ENCODE measurements around the gene TOR1AIP2. TPM values are rescaled to one million over a fixed set of nuclear protein-coding genes. Genes with fewer than 3 reads are reported as not detected.

TOR1AIP2 gene
- polyA plus RNA-seq, 2 of the 4 experiments (the other 2 are of a cell fraction) = 17.1 to 35.0 TPM

DNA sequence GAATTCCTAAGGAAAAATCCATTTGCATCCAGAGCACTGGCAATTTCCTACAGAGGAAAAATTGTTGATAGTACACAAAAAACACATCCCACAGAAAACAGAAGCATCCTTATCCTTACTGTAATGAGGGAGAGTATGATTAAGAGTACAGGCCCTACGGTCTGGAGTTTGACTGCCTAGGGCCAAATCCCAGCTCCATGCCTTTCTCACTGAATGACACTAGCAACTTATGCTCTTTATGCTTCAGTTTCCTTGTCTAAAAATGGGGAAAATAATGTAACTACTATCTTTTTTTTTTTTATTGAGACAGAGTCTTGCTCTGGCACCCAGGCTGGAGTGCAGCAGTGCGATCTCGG, 49.2 kb upstream of the TOR1AIP2 start:
- Histone ChIP-seq H3K27ac (no peak overlapping the region), H3K4me2 (no peak overlapping the region), H3K4me3 (no peak overlapping the region), H3K4me1 (peaks cover 5% of the 10 kb centered on the region; the same call in 1 of the 3 replicates), H3K9me3 (no peaks in the 10 kb centered on the region)
- 95% methylated on average over 3 of the region's 3 CpGs for WGBS (ENCODE audit: missing lambda C conversion rate)
- FAIRE-seq = no peak
- ChIA-PET CTCF (interaction anchor here (0.6 to 1.1 kb wide), 4 partner anchors 9 to 241 kb away, joined by 3 to 4 read pairs (median 3); no protein-coding TSS in a partner anchor), POLR2A (no interaction called here)
- DNase-seq (ENCODE audit: low read depth in 1 of 2, low spot score in 1 of 2) = no peak
- no peak for TF ChIP-seq PHF8 (IDR thresholded peaks at IDR 0.05; ENCODE audit: borderline replicate concordance, low read depth)
- no peak for TF ChIP-seq POLR2A (IDR thresholded peaks at IDR 0.05; ENCODE audit: low read length)
- no peak for TF ChIP-seq PBX3 (IDR thresholded peaks at IDR 0.05)
- TF ChIP-seq HOXA7 (CRISPR knock-in tag; IDR thresholded peaks at IDR 0.05) = no peak
- TF ChIP-seq HOXB5 (CRISPR knock-in tag; IDR thresholded peaks at IDR 0.05) = no peak
- TF ChIP-seq NR3C1 (IDR thresholded peaks at IDR 0.05) = no peak
- no peak for TF ChIP-seq ZNF302 (CRISPR knock-in tag; IDR thresholded peaks at IDR 0.05)
- no peak for TF ChIP-seq ZSCAN20 (CRISPR knock-in tag; IDR thresholded peaks at IDR 0.05)
- TF ChIP-seq TP53 (CRISPR knock-in tag; IDR thresholded peaks at IDR 0.05) = no peak
- TF ChIP-seq NPAS2 (CRISPR knock-in tag; IDR thresholded peaks at IDR 0.05; ENCODE audit: borderline replicate concordance) = no peak
- TF ChIP-seq BHLHE40 (IDR thresholded peaks at IDR 0.05; ENCODE audit: low read depth, low read length) = no peak
- TF ChIP-seq TFCP2L1 (CRISPR knock-in tag; IDR thresholded peaks at IDR 0.05) = no peak
- TF ChIP-seq CBX2 (IDR thresholded peaks at IDR 0.05; ENCODE audit: borderline replicate concordance, low read depth) = no peak
- no peak for TF ChIP-seq HEYL (CRISPR knock-in tag; IDR thresholded peaks at IDR 0.05)
- TF ChIP-seq SREBF2 (IDR thresholded peaks at IDR 0.05) = no peak
- no peak for TF ChIP-seq CHD4 (IDR thresholded peaks at IDR 0.05; ENCODE audit: borderline replicate concordance)
- no peak for TF ChIP-seq ZC3H11A (IDR thresholded peaks at IDR 0.05)
- ATAC-seq = no peak

DNA sequence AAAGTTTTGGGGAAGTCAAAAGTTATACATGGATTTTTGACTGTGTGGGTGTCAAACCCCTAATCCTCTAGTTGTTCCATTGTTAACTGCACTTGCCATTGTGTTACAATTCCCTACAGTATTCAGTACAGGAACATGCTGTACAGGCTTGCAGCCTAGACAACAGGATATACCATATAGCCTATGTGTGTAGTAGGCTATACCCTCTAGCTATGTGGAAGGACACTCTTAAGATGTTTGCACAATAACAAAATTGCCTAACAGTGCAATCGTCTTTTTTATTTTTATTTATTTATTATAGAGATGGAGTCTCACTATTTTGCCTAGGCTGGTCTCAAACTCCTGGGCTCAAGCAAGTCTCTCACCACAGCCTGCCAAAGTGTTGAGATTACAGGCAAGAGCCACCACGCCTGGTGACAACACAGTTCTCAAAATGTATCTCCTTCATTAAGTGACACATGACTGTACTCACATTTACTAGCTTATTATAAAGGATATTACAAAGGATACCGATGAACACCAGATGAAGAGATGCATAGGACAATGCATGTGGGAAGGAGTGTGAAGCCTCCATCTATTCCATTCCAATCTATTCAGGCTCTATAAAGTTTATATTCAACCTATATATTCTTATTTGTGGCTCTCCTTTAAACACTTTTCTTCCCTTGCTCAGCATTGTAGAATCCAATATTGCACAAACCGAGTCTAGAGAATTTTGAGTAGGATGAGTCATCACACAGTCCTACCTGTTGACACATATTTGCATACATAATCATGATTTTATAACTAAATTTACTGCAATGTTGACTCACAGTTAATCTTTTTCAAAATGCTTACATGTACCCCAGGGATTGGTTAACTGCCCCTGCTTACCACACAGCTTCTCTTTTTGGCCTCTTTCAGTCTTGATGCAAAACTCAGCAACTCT, 48.6 kb upstream of the TOR1AIP2 start:
- CTCF ChIA-PET = interaction anchor here (0.6 to 1.2 kb wide), 5 partner anchors 9 to 242 kb away, joined by 3 read pairs; no protein-coding TSS in a partner anchor
- POLR2A ChIA-PET = no interaction called here
- FAIRE-seq (no peak), ATAC-seq (no peak), DNase-seq (ENCODE audit: low read depth in 1 of 2, low spot score in 1 of 2) (peak in 1 of 2 experiments; percentile 6)
- Histone ChIP-seq H3K4me1 (peaks cover 5% of the 10 kb centered on the region; the same call in 1 of the 3 replicates), H3K4me2 (no peak overlapping the region), H3K4me3 (no peak overlapping the region), H3K9me3 (no peaks in the 10 kb centered on the region), H3K27ac (no peak overlapping the region)
- TF ChIP-seq RFX5 (IDR thresholded peaks at IDR 0.05) (no peak), FOSL2 (IDR thresholded peaks at IDR 0.05) (no peak), FOSL2 (CRISPR knock-in tag; IDR thresholded peaks at IDR 0.05) (peak; percentile 85), KDM5A (IDR thresholded peaks at IDR 0.05) (no peak), RARB (CRISPR knock-in tag; IDR thresholded peaks at IDR 0.05) (no peak), NPAS2 (CRISPR knock-in tag; IDR thresholded peaks at IDR 0.05; ENCODE audit: borderline replicate concordance) (no peak)
- TF ChIP-seq, protein P1, sequence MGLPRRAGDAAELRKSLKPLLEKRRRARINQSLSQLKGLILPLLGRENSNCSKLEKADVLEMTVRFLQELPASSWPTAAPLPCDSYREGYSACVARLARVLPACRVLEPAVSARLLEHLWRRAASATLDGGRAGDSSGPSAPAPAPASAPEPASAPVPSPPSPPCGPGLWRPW (IDR thresholded peaks at IDR 0.05) = no peak
- WGBS (ENCODE audit: missing lambda C conversion rate) = 62% methylated on average over 4 of the region's 4 CpGs

GRCh38 chr1:179925302-179925701, 47.7 kb upstream of the TOR1AIP2 start:
- WGBS (ENCODE audit: missing lambda C conversion rate) = 92% methylated on average over 5 of the region's 5 CpGs
- Histone ChIP-seq H3K9me3 (no peaks in the 10 kb centered on the region), H3K4me2 (no peak overlapping the region), H3K27ac (no peak overlapping the region), H3K4me3 (no peak overlapping the region), H3K4me1 (peaks cover 5% of the 10 kb centered on the region; the same call in 1 of the 3 replicates)
- no peak for TF ChIP-seq NPAS2 (CRISPR knock-in tag; IDR thresholded peaks at IDR 0.05; ENCODE audit: borderline replicate concordance)
- no peak for TF ChIP-seq RFX5 (IDR thresholded peaks at IDR 0.05)
- no peak for TF ChIP-seq FOSL2 (IDR thresholded peaks at IDR 0.05)
- no peak for TF ChIP-seq FOSL2 (CRISPR knock-in tag; IDR thresholded peaks at IDR 0.05)
- TF ChIP-seq, protein P2, sequence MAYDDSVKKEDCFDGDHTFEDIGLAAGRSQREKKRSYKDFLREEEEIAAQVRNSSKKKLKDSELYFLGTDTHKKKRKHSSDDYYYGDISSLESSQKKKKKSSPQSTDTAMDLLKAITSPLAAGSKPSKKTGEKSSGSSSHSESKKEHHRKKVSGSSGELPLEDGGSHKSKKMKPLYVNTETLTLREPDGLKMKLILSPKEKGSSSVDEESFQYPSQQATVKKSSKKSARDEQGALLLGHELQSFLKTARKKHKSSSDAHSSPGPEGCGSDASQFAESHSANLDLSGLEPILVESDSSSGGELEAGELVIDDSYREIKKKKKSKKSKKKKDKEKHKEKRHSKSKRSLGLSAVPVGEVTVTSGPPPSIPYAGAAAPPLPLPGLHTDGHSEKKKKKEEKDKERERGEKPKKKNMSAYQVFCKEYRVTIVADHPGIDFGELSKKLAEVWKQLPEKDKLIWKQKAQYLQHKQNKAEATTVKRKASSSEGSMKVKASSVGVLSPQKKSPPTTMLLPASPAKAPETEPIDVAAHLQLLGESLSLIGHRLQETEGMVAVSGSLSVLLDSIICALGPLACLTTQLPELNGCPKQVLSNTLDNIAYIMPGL (CRISPR knock-in tag; IDR thresholded peaks at IDR 0.05; ENCODE audit: borderline replicate concordance) = no peak
- ATAC-seq = no peak
- no peak for DNase-seq (ENCODE audit: low read depth in 1 of 2, low spot score in 1 of 2)
- ChIA-PET POLR2A (no interaction called here), CTCF (interaction anchor here (0.8 to 1.2 kb wide), 3 partner anchors 10 to 254 kb away, joined by 3 read pairs; no protein-coding TSS in a partner anchor)
- no peak for FAIRE-seq

All from A549 (cell line).